HL-60/S4 (cell line): ENCODE data around the gene C2.
"Not testable (repeated sequence)": the region's sequence is repeated elsewhere in the genome, so short reads cannot be mapped to it uniquely, and the experiment has no call there.

Experiments used
- in situ Hi-C: fragments of 300-500 bp; cut with MboI; formaldehyde crosslinking; loops from 2 replicates; pipeline ENCODE4 v1.14.3; 2022; ENCODE audit warnings: low sequenced_read_pairs

The C2 gene

GRCh38 chr6:31898383-31899011 lies 29.0 kb upstream of the C2 start:
- in situ Hi-C loops: no loop called here

DNA sequence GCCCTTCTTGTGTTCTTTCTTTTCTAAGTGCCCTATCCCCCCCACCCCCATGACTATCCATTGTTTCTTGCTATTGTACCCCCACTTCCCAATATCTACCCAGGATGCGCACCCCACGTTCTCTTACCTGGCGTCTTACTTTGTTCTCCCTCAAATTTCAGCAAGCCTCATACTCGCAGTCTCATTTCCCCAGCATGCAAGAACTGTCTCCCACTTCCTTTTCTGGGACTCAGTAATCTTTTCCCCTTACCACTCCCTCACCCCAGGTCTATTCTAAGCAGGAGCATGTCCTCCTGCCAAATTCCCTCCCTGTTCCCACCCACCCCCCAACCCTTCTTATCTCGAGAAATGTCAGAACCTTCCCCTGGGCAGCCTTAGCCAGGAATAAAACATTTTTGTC lies 28.3 kb upstream of the C2 start:
- in situ Hi-C loops: no loop called here

- in situ Hi-C loops: no loop called here
These were observed 27.4 kb upstream of the C2 start for GRCh38 chr6:31899882-31900722.

DNA sequence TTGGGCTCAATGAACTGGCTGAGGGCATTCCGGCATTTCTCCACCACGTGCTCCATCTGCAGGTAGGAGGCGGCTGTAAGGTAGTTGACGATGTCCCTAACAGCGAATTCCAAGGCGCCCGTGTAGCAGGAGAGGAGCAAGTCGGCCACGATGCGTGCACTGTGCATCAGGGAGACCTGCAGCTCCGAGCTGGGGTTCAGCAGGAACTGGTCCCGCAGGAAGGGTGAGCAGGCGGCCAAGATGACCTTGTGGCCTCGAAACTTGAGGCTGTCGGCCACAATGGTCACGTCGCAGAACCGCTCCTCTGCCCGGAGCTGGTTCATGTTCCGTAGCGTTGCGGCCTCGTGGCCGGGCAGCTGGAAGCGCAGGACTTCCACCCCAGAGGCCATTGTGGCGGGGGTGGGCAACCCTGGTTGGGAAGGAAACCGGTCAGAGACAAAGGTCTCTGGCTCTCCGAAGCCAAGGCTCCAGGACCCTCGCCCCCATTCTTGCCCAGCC lies 26.6 kb upstream of the C2 start:
- in situ Hi-C loops: no loop called here

- in situ Hi-C loops: no loop called here
These were observed 26.0 kb upstream of the C2 start for GRCh38 chr6:31901415-31901952.

- in situ Hi-C loops: no loop called here
These were observed 25.4 kb upstream of the C2 start, which contains the start of gene ZBTB12 for GRCh38 chr6:31901953-31902643. ZBTB12 (minus strand) TSS chr6:31902086; CDS start chr6:31901305, 781 bp downstream.

DNA sequence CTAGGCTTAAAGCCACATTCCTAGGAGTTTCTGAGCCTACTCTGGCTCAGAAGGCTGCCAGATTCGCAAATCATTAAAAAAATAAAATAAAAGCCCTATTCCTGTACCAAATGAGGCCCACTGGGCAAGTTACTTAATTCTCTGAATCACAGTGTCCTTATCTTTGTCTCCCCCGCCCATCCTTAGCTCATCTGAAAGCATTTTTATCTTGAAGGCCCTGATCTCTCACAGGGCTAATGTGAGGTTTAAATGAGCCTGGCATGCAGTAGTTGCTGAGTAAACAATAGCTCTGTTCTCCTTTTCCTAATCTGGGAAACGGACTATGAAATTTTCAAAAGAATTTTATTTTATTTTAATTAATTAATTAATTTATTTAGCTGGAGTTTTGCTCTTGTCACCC lies 23.6 kb upstream of the C2 start:
- in situ Hi-C loops: no loop called here

- in situ Hi-C loops: no loop called here
These were observed 22.5 kb upstream of the C2 start for GRCh38 chr6:31905041-31905440.

DNA sequence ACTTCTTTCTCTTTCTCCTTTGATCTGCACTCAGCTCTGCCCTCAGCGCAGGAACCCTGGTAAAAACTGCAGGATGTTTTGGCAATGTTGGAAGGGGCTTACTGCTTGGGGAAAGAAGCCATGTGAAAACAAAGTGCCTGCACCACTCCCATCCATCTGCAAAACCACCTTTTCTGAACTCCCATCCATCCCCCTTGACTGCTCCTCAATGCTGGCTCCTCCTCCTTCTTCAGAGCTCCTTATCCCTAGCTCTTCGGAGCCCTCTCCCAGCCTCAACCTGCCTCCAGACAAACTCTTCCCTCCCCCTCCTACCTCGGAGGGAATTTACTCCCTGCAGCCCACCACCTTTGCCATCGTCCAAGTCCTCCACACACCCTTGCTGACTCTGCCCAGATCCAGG lies 21.4 kb upstream of the C2 start:
- in situ Hi-C loops: no loop called here

DNA sequence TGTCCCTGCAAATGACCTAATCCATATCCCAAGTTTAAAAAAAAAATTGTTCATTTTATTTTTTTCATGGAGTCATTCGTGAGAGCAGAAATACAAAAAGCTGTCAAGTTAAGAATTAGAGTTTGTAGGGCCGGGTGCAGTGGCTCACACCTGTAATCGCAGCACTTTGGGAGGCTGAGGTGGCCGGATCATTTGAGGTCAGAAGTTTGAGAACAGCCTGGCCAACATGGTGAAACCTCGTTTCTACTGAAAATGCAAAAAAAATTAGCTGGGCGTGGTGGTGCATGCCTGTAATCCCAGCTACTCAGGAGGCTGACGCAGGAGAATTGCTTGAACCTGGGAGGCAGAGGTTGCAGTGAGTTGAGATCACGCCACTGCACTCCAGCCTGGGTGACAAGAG lies 20.8 kb upstream of the C2 start:
- in situ Hi-C loops: not testable (repeated sequence)

- in situ Hi-C loops: no loop called here
These were observed 20.2 kb upstream of the C2 start for GRCh38 chr6:31907158-31907813.

GRCh38 chr6:31908255-31908654 lies 19.3 kb upstream of the C2 start:
- in situ Hi-C loops: not testable (repeated sequence)

- in situ Hi-C loops: no loop called here
These were observed 18.7 kb upstream of the C2 start for GRCh38 chr6:31908791-31909190.

- in situ Hi-C loops: not testable (repeated sequence)
These were observed 18.2 kb upstream of the C2 start for GRCh38 chr6:31909298-31909697.

DNA sequence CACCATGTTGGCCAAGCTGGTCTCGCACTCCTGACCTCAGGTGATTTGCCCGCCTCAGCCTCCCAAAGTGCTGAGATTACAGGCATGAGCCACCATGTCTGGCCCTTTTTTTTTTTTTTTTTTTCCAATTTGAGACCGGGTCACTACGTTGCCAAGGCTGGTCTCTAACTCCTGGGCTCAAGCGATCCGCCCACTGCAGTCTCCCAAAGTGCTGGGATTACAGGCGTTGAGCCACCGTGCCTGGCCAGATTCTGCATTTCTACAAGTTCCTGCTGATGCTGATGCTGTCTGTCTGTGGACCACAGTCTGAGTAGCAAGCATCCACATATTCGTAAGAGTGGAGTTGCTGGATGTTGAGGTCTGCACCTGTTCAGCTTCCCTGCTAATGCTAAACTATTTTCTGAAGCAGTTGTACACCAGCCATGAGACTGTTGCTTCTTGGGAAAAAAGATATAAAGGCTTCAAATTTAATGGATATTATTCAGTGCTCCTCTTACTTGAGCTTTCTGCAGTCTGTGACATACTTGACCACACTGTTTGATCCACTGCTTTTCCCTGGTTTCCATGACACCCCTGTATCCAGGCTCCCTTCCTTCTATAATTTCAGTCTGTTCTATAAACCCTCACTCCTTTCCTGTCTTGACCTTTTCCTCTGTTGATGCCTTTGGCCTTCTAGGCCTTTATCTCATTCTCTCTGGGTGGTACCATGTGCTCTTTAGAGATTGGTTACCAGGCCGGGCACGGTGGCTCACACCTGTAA lies 15.5 kb upstream of the C2 start:
- in situ Hi-C loops: no loop called here

GRCh38 chr6:31915351-31915750 lies 12.2 kb upstream of the C2 start:
- in situ Hi-C loops: no loop called here

DNA sequence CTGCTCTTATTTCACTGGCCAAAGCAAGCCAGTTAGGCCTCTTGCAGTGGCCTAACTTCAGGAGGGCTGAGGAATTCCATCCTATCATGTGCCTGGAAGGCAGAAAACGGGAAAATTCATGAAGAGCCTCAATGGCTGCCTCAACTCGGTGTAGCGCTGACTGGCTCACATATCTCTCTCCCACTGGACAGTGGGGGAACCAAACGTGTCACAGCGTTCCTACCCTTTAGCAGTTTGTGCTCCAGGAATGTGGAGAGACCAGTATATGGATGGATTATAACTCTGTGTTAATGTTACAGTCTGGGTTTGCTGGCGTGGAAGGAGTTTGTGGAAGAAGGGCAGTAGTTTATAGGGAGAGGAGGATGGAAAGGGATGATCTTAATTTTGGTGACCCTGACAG lies 11.8 kb upstream of the C2 start:
- in situ Hi-C loops: no loop called here

GRCh38 chr6:31918069-31918720 lies 9.3 kb upstream of the C2 start:
- in situ Hi-C loops: no loop called here

DNA sequence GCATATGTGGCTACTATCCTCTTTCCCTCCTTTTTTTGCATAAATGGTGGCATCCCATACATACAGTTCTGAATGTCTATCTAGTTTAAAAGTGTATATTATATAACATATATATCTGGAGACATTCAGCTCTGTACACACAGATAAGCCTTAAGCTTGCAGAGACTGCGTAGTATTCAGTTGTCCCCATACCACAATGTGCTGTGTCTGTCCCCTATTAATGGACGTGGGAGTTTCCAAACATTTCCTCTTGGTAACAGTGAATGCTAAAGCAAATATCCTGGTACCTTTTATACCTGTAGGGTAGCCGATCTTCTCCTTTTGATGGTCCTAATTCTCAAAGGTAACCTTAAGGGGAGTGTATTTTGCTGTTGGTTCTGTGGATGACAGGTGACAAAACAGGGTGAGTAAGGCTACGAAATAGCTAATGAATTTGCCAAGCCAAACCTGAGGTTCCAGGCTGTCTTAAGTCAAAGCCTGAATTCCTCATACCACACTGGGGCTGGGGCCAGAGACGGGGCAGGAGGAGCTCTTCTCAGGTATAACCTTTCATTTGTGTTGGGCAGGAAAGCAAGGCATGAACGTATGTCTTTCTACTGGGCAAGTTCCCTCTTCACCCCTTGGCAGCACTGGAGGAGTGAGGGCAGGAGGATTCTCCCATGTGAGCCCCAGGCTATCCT lies 7.8 kb upstream of the C2 start:
- in situ Hi-C loops: no loop called here
